NOMO-1 treated with DMSO at 0.1 percent for 48 hours (cell line): ENCODE measurements around the gene ZNF844.
"Not testable (repeated sequence)": the region's sequence is repeated elsewhere in the genome, so short reads cannot be mapped to it uniquely, and the experiment has no call there.

Experiments
- DNase-seq: peaks from one replicate; lab custom pipeline; 2025; ENCODE audit not compliant: unreplicated experiment; lab: John Stamatoyannopoulos, UW

The ZNF844 gene

GRCh38 chr19:12092065-12092867 lies 27.7 kb downstream of the ZNF844 start:
- DNase-seq: no peak

DNA sequence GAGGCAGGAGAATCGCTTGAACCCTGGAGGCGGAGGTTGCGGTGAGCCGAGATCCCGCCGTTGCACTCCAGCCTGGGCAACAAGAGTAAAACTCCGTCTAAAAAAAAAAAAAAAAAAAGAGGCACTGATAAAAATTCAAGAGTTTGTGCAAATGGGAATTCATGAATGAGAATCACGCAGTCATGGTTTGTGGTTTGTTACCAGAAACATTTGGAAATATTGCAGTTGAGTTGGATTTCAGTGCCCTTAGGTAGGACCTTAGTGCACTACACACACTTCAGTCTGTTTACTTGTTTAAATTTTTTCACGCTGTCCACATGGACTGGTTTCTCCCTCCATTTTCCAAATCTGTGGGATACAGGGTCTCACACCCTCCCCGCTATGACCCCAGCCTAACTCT lies 28.4 kb downstream of the ZNF844 start:
- DNase-seq: no peak

- no peak for DNase-seq
Measured at GRCh38 chr19:12093777-12094176, 29.2 kb downstream of the ZNF844 start.

GRCh38 chr19:12095111-12095790 lies 30.7 kb downstream of the ZNF844 start:
- DNase-seq: no peak

DNA sequence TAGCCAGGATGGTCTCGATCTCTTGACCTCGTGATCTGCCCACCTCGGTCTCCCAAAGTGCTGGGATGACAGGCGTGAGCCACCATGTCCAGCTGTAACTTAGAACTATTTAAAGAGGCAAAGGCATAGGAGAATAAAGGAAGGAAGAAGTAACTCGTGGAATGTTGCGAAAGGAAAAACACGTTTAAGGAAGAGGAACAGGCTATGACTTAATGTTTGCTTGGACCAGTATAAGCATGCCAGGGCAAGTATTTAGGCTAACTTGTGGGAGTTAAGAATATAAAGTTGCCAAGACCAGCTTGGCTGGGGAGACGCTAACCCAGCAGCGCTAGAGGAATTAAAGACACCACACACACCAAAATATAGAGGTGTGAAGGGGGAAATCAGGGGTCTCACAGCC lies 33.5 kb downstream of the ZNF844 start:
- DNase-seq: no peak

- not testable (repeated sequence) for DNase-seq
Measured at GRCh38 chr19:12103909-12104308, 39.4 kb downstream of the ZNF844 start.

GRCh38 chr19:12111176-12111575 lies 46.6 kb downstream of the ZNF844 start:
- DNase-seq: no peak

DNA sequence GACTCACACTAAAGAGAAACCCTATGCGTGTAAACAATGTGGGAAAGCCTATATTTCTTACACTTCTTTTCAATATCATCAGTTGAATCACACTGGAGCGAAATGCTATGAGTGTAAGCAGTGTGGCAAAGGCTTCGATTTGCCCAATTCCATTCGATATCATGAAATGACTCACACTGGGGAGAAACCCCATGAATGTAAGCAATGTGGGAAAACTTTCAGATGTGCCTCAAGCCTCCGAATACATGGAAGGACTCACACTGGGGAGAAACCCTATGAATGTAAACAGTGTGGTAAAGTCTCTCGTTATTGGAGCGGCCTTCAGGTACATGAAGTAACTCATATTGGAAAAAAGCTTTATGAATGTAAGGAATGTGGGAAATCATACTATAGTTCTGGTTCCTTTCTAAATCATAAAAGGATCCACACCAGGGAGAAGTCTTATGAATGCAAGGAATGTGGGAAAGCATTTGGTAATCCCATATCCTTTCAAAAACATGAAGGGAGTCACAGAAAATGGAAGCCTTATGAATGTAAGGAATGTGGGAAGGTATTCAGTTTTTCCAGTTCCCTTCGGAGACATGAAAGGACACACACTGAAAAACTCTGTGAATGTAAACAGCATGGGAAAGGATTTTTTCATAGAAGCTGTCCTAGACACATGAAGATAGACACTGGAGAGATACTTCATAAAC lies 47.6 kb downstream of the ZNF844 start:
- no peak for DNase-seq

GRCh38 chr19:12112701-12113100 lies 48.2 kb downstream of the ZNF844 start:
- no peak for DNase-seq

DNA sequence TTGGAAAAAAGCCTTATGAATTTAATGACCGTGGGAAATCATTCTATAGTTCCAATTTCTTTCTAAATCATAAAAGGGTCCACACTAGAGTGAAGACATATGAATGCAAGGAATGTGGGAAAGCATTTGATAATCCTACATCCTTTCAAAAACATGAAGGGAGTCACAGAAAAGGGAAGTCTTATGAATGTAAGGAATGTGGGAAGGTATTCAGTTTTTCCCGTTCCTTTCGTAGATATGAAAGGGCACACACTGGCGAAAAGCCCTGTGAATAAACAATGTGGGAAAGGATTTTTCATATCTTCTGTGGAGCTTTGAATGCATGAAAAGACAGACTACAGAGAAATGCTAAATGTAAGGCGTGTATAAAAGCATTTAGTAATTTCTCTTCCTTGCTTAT lies 48.6 kb downstream of the ZNF844 start:
- no peak for DNase-seq

GRCh38 chr19:12117201-12117970 lies 52.9 kb downstream of the ZNF844 start:
- no peak for DNase-seq

GRCh38 chr19:12126707-12127106 lies 62.2 kb downstream of the ZNF844 start:
- no peak for DNase-seq
